GM18526 (cell line): ENCODE results near the gene DDIT4.
A peak's percentile ranks its signal among the peaks of the same experiment; 100 is the strongest.

Experiments
- POLR2A ChIP-seq: IDR thresholded peaks from 3 replicates; pipeline ENCODE4 v1.6.1; 2011; ENCODE audit not compliant: insufficient read length; ENCODE audit errors: extremely low read depth

DDIT4 gene

GRCh38 chr10:72316386-72316700 lies 42.6 kb downstream of the DDIT4 start:
- TF ChIP-seq POLR2A, result no peak

- TF ChIP-seq POLR2A, result no peak
Measured at GRCh38 chr10:72316748-72317435, 43.2 kb downstream of the DDIT4 start.

- TF ChIP-seq POLR2A, result no peak
Measured at GRCh38 chr10:72318418-72319262, 44.9 kb downstream of the DDIT4 start.

GRCh38 chr10:72319416-72320254 lies 45.9 kb downstream of the DDIT4 start:
- TF ChIP-seq POLR2A, result peak; percentile 56

- peak; percentile 79 for TF ChIP-seq POLR2A
Measured at GRCh38 chr10:72320676-72321247, 47.0 kb downstream of the DDIT4 start.

GRCh38 chr10:72321248-72322029 lies 47.7 kb downstream of the DDIT4 start:
- TF ChIP-seq POLR2A, result no peak

- no peak for TF ChIP-seq POLR2A
Measured at GRCh38 chr10:72322030-72322279, 48.2 kb downstream of the DDIT4 start.

- no peak for TF ChIP-seq POLR2A
Measured at GRCh38 chr10:72322280-72323058, 48.7 kb downstream of the DDIT4 start.

GRCh38 chr10:72323108-72323749 lies 49.5 kb downstream of the DDIT4 start:
- TF ChIP-seq POLR2A, result no peak

- no peak for TF ChIP-seq POLR2A
Measured at GRCh38 chr10:72323771-72324191, 50.1 kb downstream of the DDIT4 start.
